Kidney (tissue), 14 donors: ENCODE measurements around the gene SUPT4H1. TPM values are rescaled to one million over a fixed set of nuclear protein-coding genes. Genes with fewer than 3 reads are reported as not detected.
A peak's percentile ranks its signal among the peaks of the same experiment; 100 is the strongest.

Experiments
- DNase-seq, 5 donors: peaks; one replicate each; pipeline ENCODE4 v3.0.0-alpha.2; 2013 to 2020
- FAIRE-seq: peaks from 2 replicates; lab custom pipeline; 2012; peaks lifted over from hg19 to GRCh38; lab: Jason Lieb, UNC
- H3K27ac ChIP-seq, 2 donors: one replicate each; pipeline ENCODE4 v1.7.0; 2013; ENCODE audit warnings: low read depth in 2 of 2, low read length in 2 of 2, inconsistent platforms in 1 of 2
- H3K27me3 ChIP-seq: one replicate; pipeline ENCODE4 v1.7.1; 2013; ENCODE audit warnings: low read length, inconsistent platforms; ENCODE audit not compliant: control insufficient read depth, insufficient read depth
- H3K36me3 ChIP-seq, 3 donors: one replicate each; pipeline versions ENCODE4 v1.7.0 to v1.7.1; 2013; ENCODE audit warnings: low read length in 3 of 3, control low read depth in 1 of 3, inconsistent platforms in 1 of 3; ENCODE audit not compliant: insufficient read depth in 3 of 3, control insufficient read depth in 2 of 3
- H3K4me1 ChIP-seq, 3 donors: one replicate each; pipeline versions ENCODE4 v1.7.0 to v1.7.1; 2013; ENCODE audit warnings: low read length in 3 of 3, inconsistent platforms in 1 of 3, low read depth in 1 of 3; ENCODE audit not compliant: control insufficient read depth in 2 of 3, insufficient read depth in 2 of 3
- H3K4me3 ChIP-seq, 3 donors: one replicate each; pipeline versions ENCODE4 v1.7.0 to v1.8.1; 2013; ENCODE audit warnings: low read length in 3 of 3, control low read depth in 1 of 3, inconsistent platforms in 1 of 3
- H3K9ac ChIP-seq, 3 donors: one replicate each; pipeline versions ENCODE4 v1.7.0 to v1.7.1; 2013; ENCODE audit warnings: low read length in 3 of 3, control low read depth in 1 of 3, inconsistent platforms in 1 of 3
- H3K9me3 ChIP-seq, 3 donors: one replicate each; pipeline versions ENCODE4 v1.7.0 to v1.7.1; 2013; ENCODE audit warnings: low read length in 3 of 3, control low read depth in 1 of 3, inconsistent platforms in 1 of 3; ENCODE audit not compliant: control insufficient read depth in 2 of 3, insufficient read depth in 1 of 3
- intact Hi-C: fragments of 100-400 bp; cut with DNase I; formaldehyde crosslinking; loops from one replicate; pipeline ENCODE4 v1.11.1; 2022
- polyA plus RNA-seq: library from polyadenylated mRNA; stranded (reverse); fragments of 350-450 nt; fragmentation: Illumina TruSeq; extraction: RNeasy Lipid Tissue Mini Kit (QIAGEN cat#74804); gene quantifications from one replicate; pipeline ENCODE4 v1.2.3, GENCODE V29; 2014; ENCODE audit warnings: low read depth, low replicate concordance; ENCODE audit not compliant: insufficient read depth
- total RNA-seq: library from RNA; stranded (reverse); fragmentation: NEBNext Ultra II Directional; extraction: Animal tissue kit (Norgen Biotek cat#: 25700); gene quantifications from one replicate; pipeline ENCODE4 v1.2.1, GENCODE V29; 2021
- TF ChIP-seq, protein P1 (sequence below): IDR thresholded peaks from 3 replicates; pipeline ENCODE4 v1.5.1; 2012; ENCODE audit warnings: mild to moderate bottlenecking, moderate library complexity, borderline replicate concordance; ENCODE audit not compliant: insufficient read depth; ENCODE audit errors: extremely low read depth
- donor health status: control.
- donor health status: control.
- donor health status: control.
- donor health status: control.
- donor health status: control.
- donor health status: DM: yes; HTN: yes; CAD: no.
- donor health status: Normal renal cell carcinoma (clear cell type).

The SUPT4H1 gene
- total and polyA plus RNA-seq, 2 donors from 2014 or later = 60.5 to 129 TPM

DNA sequence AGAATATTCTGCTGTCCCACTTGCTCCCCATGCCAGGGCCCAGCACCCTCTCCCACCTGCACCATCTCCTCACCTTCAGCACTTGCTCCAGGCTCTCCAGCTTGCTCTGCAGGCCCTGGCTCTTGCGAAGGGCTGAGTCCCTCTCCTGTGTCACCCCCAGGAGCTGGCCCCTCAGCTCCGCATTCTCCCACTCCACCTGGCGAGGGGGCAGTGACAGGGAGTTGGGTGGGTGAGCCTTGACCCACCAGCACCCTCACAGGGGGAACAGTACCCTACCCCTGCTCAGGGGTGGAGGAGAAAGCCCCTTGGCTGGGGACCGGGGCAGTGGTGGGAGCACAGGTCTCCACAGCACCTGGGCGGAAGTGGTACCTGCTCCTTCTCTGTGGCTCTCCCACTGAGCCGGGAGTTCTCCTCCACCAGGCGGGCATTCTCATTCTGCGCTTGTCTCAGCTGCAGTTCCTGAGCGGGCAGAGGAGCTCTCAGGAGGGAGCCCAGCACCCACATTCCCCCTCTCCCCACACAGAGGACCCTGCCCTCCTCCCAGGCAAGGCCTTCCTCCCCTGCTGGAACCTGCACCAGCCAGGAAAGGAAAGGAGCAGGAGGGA, 29.3 kb downstream of the SUPT4H1 start:
- H3K9ac ChIP-seq = no peak overlapping the region
- H3K4me1 ChIP-seq = peaks cover 0 to 9% (median 0%) of the 10 kb centered on the region in 3 donors
- no peaks in the 10 kb centered on the region for H3K27me3 ChIP-seq
- peaks cover 0 to 4% (median 3%) of the 10 kb centered on the region in 3 donors for H3K36me3 ChIP-seq
- H3K27ac ChIP-seq = no peak overlapping the region
- H3K9me3 ChIP-seq = no peaks in the 10 kb centered on the region
- no peak overlapping the region for H3K4me3 ChIP-seq
- TF ChIP-seq, protein P1, sequence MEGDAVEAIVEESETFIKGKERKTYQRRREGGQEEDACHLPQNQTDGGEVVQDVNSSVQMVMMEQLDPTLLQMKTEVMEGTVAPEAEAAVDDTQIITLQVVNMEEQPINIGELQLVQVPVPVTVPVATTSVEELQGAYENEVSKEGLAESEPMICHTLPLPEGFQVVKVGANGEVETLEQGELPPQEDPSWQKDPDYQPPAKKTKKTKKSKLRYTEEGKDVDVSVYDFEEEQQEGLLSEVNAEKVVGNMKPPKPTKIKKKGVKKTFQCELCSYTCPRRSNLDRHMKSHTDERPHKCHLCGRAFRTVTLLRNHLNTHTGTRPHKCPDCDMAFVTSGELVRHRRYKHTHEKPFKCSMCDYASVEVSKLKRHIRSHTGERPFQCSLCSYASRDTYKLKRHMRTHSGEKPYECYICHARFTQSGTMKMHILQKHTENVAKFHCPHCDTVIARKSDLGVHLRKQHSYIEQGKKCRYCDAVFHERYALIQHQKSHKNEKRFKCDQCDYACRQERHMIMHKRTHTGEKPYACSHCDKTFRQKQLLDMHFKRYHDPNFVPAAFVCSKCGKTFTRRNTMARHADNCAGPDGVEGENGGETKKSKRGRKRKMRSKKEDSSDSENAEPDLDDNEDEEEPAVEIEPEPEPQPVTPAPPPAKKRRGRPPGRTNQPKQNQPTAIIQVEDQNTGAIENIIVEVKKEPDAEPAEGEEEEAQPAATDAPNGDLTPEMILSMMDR = no peak
- DNase-seq = peak in 1 of 5 donors; percentile 61
- FAIRE-seq = no peak
- intact Hi-C loops = no loop called here

DNA sequence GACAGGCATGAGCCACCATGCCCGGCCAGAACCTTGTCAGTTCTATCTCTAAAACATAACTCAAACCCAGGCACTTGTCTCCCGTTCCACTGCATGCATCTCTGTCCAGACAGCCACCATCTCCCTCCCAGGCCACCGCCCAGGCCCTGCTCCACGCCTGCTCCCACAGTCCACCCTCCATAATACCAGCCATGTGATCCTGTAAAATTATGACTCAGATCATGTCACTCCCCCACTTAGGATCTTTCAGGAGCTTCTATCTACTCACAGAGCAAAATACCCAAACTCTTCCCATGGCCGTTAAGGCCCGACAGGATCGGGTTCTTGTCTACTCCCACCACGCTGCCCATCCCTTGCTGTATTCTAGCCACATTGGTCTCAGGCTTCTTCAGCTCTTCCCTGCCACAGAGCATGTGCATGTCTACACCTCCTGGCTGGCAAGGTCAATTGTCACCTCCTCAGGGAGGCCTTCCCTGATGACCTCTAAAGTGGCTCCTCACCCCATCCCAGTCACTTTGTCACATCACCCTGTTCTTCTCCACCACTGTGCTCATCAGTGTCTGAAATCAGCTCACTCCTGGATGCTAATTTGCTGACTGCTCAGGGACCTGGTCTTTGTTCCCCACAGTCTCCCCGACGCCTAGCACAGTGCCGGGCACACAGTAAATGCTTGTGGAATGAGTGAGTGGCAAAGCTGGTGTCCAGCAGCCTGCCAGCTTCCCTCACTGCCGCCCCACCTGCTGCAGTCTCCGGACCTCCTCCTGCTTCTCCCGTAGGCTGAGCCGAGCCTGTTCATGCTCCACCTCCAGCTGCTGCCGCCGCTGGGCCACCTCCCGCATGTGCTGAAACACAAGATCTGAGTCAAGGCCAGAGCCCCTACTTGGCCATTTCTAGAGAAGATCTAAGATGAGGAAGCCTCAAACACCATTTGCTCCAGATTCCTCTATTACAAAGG, 30.2 kb downstream of the SUPT4H1 start:
- no peak overlapping the region for H3K9ac ChIP-seq
- TF ChIP-seq, protein P1 = no peak
- H3K4me1 ChIP-seq = peaks cover 0 to 9% (median 0%) of the 10 kb centered on the region in 3 donors
- FAIRE-seq = no peak
- H3K27me3 ChIP-seq = no peaks in the 10 kb centered on the region
- intact Hi-C loops = no loop called here
- H3K4me3 ChIP-seq = no peak overlapping the region
- H3K9me3 ChIP-seq = no peaks in the 10 kb centered on the region
- H3K36me3 ChIP-seq = peaks cover 0 to 4% (median 3%) of the 10 kb centered on the region in 3 donors
- H3K27ac ChIP-seq = no peak overlapping the region
- DNase-seq = peak in 2 of 5 donors; percentile 22 to 56

DNA sequence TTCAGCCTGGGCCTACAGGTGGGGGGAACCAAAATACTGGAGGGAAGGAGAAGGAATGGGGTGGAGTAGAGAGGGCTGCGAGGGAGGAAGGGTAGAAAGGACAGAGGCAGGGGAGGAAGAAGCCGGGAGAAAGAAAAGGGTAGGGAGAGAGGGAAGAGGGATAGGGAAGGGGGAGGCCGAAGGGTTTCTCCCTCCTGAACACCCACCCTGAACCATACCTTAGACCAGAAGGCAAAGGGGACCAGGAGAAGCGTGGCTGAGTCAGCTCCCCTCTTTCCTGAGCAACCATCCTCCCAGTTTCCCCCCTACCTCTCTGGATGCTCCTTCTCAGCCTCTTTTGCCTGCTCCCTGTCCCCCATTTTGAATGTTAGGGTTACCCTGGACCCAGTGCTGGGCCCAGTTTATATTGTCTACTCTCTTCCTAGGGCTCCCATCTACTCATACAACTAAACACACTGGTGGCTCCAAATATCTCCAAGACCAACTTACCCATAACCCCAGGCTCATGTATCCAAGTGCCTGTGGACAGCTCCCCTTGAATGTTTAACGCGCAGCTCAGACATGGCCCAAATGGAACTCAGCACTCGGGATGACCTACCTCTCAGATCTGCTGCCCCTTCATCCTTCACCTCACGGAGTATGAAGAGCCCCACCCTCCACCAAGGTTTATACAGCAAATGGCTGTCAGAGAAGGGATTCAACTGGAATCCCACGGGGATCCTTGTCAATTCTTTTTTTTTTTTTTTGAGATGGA, 31.3 kb downstream of the SUPT4H1 start:
- no peak overlapping the region for H3K4me3 ChIP-seq
- TF ChIP-seq, protein P1 = no peak
- H3K4me1 ChIP-seq = peaks cover 0 to 7% (median 0%) of the 10 kb centered on the region in 3 donors
- FAIRE-seq (no peak), DNase-seq (peak in 2 of 5 donors; percentile 6 to 7)
- H3K27me3 ChIP-seq = no peaks in the 10 kb centered on the region
- H3K9ac ChIP-seq = no peak overlapping the region
- H3K27ac ChIP-seq = no peak overlapping the region
- H3K9me3 ChIP-seq = no peaks in the 10 kb centered on the region
- peaks cover 0 to 4% (median 3%) of the 10 kb centered on the region in 3 donors for H3K36me3 ChIP-seq
- intact Hi-C loops = no loop called here
